Suprapubic skin (tissue), 3 donors: ENCODE measurements around the gene ARHGAP19.

Experiments
- CTCF ChIP-seq, 2 donors: fragments of 200-600 bp in 1 of 2; fragments of 450-650 bp in 1 of 2; sonication (generic) in 1 of 2; IDR thresholded peaks; one replicate each; pipeline ENCODE4 v1.5.1; 2016 to 2019; ENCODE audit warnings: antibody characterized with exemption in 2 of 2, mild to moderate bottlenecking in 1 of 2, moderate library complexity in 1 of 2
- POLR2A ChIP-seq, 2 donors: fragments of 450-650 bp; IDR thresholded peaks; one replicate each; pipeline ENCODE4 v1.6.1; 2017; ENCODE audit warnings: antibody characterized with exemption in 2 of 2, mild to moderate bottlenecking in 2 of 2, moderate library complexity in 2 of 2

- TF ChIP-seq POLR2A (IDR thresholded peaks at IDR 0.05) (no peak), CTCF (IDR thresholded peaks at IDR 0.05) (no peak)
These were observed 20.5 kb upstream of the ARHGAP19 start for GRCh38 chr10:97312897-97313296.
